Umbilical cord (tissue), 2 donors: ENCODE measurements around the gene DDC. TPM values are rescaled to one million over a fixed set of nuclear protein-coding genes. Genes with fewer than 3 reads are reported as not detected.

Experiments used
- DNase-seq: peaks from one replicate; pipeline ENCODE4 v3.0.0-alpha.2; 2015; ENCODE audit warnings: low spot score
- total RNA-seq: library from RNA; depleted of rRNA; stranded (reverse); fragments of >200 nt; gene quantifications from one replicate; pipeline ENCODE4 v1.2.3, GENCODE V29; 2014; ENCODE audit warnings: low replicate concordance; ENCODE audit not compliant: insufficient read depth

Gene DDC, protein sequence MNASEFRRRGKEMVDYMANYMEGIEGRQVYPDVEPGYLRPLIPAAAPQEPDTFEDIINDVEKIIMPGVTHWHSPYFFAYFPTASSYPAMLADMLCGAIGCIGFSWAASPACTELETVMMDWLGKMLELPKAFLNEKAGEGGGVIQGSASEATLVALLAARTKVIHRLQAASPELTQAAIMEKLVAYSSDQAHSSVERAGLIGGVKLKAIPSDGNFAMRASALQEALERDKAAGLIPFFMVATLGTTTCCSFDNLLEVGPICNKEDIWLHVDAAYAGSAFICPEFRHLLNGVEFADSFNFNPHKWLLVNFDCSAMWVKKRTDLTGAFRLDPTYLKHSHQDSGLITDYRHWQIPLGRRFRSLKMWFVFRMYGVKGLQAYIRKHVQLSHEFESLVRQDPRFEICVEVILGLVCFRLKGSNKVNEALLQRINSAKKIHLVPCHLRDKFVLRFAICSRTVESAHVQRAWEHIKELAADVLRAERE
- total RNA-seq, result 8.9 TPM

DNA sequence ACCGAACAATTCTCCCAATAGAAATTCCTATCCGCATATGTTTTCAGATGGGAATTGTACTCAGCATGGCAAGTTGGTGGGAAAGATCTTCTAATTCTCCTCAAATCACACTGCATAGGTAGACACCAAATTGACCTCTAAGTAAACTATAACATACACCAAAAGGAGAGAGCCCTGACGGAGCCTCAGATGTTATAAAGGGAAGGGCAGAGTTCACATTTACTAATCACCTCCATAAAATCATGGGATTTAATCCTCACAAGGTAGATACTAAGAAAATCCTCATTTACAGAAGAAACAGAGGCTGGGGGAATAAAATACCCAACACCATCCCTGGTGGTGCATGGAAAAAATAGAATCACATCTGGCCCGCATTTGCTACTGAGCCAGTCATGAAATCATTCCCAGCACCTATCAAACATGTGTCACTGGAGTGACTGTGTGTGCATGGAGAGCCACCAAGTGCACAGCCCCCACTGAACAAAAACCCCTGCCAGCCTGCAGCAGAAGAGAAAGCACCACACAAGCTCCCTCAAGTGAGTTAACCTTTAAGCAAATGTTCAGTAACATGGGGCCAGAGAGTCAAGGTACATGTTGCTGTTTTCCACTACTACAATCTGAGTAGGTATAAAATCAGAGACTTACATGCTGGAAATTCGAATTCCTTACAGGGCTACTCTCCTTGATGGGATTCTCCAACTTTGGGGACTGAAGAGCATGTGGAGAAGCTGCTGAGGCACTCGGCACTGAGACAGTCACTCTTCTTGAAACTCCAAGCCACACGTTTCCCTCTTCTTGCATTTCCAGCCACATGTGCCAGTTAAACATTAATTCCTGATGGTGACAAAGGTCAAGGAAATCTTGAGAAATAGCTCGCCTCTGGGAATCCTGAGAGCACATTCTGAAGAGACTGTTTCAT lies at the start of gene DDC:
DDC (minus strand) TSS at position 766 of the 919 bp plus-strand sequence. CDS start 21,320 bp downstream, outside the sequence.
- no peak for DNase-seq

DNA sequence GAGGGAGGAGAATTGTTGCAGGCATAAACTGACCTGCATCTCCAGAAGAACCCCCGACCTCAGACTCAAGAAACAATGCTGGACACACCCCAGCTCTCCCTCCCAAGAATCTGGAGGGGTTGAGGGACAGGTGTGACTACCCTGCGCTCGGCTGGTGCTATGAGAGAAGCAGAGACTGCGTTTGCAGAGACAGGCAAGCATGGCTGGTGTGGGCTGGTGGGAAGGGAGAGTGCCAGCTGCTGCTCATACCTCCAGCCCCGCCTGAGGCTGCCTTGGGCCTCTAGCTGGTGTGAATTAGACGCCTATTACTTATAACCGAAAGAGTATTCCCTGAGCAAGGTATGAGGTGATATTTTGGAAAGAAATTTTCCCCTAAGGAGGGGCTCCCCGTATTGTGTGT lies 48.3 kb upstream of the DDC start:
- no peak for DNase-seq

DNA sequence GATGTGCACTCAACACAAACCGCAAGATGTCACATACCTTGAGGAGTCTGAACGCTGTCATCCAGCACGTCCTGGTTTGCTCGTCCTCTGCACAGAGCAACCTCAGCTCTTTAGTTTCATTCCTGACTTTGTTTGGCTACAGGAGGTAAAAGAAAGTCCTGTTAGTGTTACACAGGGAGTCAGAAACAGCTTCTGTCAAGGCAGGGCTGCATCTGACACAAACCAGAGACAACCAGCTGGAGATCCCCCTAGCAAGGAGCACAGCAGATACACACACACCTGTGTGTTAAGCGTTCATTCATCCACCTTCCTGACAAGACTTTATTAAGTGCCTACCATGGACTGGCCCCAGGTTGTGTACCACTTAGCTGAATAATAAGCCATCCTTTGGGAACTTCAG lies 47.5 kb upstream of the DDC start:
- DNase-seq, result peak; percentile 32

DNA sequence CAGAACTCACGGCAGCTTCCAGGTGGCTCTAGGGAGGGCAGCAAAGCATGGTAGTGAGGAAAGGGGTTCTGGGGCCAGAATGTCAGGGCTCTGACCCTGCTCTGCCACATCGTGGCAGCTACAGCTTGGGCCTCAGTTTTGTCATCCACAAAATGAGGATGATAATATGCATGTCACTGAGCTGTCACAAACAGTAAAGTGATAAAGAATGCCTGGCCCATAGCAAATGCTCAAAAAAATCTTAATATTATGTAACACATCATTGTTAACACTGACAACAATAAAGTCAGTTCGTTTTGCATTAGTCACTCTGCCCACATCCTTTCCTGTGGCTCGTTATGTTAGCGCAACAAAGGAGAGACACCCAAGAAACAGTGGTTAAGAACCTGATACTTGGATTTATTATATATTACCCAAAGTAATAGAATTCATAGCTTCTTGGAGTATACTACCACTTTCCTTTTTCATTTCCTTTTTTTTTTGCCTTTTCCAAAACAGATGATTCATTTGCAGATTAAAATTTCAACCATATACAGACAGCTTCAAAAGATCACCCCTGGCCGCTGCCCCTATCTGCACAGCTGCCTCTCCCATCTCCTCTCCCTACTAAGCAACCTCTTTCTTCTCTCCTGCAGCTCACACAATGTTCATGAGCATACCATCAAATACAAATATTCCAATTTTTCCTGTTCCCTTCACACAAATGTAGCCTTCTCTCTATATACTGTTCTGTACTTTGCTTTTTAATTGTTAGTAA lies 45.5 kb upstream of the DDC start:
- DNase-seq, result no peak

DNA sequence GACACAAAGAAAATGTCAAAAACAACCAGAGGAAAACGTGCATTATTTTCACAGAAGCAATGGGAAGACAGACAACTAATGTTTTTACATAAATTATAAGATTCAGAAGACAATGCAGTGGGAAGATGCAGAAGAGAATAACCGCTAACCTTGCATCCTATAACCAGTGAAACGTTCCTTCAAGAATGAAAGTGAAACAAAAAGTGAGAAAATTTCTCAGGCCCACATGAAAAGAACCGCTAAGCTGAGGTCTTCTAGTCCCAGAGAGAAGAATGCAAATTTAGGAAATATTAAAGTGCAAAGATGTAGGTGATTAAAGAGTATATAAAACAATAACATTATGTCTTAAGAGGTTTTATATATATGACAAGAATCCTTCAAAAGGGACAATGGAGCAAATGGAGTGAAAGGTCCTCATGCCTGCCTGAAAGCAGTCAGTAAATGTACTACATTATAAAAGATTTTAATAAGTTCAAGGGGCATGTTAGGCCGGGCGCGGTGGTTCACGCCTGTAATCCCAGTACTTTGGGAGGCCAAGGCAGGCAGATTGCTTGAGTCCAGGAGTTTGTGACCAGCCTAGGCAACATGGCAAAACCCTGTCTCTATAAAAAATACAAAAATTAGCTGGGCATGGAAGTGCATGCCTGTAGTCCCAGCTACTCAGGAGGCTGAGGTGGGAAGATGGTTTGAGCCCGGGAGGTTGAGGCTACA lies 43.1 kb upstream of the DDC start:
- DNase-seq, result no peak

DNA sequence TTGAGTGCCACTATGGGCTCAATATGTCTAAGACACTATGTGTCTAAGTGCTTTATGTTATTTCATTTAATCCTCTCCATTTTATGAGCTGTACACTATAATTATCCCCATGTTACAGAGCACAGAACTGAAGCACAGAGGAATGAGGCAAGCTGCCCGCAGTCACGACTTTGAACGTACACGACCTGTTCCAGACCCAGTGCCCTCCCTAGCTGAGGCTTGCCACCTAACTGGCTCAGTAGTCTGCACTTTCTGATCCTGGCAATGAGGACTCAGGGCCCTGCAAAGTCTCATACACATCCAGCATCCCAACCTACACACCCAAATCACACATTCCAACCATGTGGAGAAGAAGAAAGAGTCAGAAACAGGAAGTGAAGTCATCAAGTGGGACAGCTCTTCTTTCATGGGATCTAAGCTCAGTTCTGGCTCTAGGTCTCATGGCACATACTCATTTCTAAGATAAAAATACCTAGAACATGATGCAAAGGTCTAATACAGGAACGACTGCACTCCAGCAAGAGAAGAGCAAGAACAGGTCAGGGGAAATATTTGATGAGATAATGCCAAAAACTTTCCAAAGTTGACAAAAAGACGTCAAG lies 42.4 kb upstream of the DDC start:
- DNase-seq, result no peak

DNA sequence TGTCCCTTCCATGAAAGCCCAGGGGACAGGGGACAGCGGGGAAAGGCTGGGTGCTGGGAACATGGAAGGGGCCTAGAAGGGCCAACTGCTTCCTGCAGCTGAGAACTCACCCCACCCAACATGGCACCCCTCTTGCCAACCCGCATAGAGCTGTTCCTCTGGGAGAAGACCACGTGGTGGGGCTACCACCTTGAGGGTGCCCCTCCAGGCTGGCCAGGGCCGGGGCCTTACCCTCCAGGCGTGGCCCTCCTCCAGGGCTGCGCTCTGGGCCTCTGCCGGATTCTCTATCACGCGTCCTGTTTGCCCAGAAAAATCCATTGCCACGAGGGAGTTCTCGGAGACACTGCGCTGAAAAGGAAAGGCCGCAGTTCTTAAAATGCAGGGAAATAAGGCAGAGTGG lies 39.9 kb upstream of the DDC start:
- DNase-seq, result no peak

DNA sequence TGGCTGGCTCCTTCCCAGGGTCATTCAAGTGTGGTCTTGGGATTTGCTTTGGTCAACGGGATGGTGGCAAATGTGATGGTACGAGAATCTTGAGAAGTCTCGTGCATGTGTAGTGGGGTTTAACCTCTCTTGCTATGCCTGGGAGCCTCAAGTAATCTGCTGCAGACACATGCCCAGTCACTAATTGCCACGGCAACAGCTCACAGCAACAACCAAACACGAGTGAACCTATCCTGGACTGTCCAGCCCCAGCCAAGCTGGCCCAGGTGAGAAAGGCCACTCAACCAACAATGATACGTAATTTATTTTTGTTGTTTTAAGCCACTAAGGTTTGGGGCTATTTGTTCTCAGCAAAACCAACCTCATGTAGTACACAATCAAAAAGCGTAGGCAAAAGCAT lies 38.1 kb upstream of the DDC start:
- no peak for DNase-seq

DNA sequence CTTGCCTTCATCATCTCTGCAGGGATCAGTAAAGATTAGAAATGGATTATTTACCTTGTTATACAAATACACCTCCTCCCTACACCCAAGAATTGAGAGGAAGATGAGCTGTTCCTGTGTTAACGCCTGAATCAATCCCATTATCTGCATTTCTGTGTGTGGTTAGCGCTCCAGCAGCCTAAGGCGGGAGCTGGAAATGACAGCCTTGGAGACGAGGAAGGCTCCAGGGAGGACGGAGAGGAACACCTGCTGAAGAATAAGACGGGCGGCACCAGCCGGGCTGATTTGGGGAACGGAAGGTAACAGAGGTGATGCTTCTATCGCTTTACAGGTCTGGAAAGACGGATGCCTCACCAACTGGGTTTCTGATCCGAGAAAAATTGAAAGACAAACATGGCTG lies 34.2 kb upstream of the DDC start:
- DNase-seq, result no peak

DNA sequence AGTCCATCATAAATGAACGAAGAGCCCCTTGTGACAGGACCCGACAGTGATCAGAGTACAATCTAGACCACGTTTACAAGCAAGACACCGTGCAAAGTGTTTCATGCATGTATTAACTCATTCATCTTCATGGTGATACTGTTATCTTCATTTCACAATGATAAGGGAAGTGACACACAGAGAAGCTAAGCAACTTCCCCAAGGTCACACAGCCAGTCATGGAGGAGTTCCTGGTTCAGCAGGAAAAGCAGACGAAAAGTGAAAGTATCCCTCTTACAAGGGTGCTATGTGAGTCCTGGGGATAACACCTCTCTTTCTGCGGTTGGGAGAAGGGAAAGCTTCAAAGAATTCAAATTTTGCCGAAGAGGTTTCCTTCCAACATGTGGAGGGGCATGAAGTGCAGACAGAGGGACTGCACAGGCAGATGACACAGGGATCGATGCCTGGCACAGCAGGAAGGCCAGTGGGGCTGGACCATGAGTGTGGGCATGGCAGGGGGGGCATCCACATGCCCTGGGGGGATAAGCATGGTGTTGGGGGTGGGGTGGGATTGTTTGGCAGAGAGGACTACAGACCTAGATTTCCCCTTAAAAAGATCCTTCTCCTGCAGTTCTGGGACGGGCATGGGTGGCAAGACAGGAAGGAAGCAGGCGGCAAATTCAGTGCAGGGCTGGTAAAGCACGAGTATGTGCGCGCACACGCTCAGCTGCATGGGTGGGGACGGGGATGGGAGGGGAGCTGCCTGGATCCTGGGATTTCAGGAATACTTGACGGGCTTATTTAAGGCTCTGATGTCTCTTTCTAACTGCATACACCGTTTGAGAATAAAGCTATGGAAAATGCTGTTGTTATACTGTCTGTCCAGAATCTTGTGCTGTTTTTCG lies 33.5 kb upstream of the DDC start:
- no peak for DNase-seq

DNA sequence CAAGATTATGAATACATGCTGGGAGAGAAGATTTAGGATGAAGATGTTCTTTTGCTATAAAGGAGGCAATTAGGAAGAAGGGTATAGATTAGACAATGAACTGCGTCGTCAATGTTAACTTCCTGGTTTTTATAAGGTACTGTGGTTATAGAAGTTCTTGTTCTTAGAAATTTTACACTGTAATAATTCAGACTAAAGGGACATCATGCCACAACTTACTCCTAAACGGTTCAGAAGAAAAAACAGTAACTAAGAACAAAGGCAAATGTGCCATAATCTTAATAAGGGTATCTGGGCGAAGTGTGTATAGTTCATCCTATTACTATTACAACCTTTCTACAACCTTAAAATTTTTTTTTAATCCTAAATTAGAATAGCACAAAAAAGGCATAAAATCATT lies 31.3 kb upstream of the DDC start:
- no peak for DNase-seq

DNA sequence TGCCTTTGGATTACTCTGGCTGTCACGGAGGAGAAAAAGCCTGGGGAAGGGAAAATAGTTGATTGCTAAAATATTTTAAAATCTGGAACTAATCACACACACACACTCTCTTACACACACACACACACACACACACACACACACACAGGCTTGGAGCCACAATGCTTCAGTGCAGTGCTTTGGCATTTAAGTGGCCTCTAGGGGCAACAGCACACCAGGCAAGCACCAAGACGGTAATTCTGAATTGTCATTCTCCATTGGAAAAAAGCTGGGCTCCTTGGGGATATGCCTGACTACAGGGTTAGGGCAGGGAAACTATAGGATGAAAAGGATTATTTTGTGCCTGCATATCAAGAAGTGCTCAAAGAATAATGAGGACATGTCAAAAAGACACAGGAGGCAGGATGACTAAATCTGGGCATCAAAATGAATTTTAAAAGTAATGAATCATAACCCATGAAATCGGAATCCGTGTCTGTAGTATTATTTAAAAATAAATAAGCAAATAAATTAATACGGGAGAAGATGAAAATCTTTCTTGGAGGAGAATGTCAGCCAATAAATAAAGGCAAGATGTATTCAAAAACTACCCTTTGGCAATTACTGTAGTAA lies 30.4 kb upstream of the DDC start:
- peak; percentile 12 for DNase-seq

DNA sequence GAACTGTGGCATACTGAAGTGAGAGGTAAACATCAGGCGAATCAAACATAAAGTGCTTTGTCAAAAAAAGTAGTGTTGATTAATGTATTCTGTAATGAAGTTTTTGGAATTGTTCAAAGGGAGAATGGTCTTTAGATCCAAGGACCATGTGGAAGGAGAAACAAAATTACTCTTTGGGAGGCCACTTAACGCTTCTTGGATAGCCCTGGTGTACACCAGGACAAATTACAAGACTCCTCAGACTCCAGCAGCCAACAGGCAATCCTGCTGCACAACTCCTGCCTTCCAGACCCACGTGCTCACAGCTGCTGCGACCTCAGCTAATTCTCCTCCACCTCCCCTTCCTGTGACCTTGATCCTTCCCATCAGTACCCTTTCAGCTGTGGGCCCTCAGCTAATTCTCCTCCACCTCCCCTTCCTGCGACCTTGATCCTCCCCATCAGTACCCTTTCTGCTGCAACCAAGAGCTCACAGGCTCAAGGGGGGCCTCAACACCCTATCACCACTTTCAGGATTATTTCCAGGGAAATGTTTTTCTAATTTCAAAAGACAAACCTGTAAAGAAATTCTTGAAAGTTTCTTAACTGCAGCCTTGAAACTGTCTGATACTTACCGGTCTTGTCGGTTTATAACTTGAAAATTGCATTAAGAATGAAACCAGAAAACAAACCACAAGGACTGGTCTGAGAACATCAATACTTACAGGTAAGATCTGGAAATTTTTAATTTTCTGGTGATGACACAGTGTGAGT lies 29.7 kb upstream of the DDC start:
- no peak for DNase-seq

DNA sequence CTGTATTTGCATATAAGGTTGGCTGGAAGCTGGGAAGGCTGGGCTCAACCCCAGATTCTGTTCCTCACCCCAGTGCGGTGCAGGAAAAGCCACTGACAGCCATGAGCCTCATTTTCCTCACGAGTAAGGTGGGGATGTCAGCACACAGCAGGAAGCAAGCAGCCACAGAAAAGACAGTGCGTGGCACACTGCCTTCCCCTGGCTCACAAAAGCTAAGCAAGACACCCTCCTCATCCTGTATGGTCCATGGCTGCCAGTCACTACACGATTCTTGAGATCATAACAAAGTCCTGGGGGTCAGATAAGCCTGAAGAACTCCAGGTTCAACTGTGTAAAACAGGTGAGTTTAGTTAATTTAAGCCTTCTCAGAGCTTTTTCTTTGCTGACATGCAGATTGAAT lies 28.9 kb upstream of the DDC start:
- DNase-seq, result no peak

DNA sequence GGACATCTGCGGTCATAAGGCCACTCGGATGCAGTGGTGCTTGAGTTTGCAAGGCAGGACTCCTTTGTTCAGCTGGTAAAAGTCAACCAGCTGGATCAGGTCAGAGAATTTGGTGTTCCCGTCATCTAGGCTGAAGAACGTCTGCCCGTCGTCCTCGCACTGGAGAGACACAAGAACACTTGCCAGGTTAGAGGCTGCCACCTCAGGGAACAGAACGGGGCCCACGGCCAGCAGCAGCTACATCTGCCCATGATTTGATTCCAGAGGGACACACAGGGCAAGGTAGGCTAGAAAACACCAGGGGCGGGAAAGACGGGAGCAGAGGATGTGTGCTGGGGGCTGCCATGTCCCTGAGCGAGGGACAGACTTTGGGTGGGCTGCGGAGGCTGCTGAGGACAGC lies 27.7 kb upstream of the DDC start:
- DNase-seq, result no peak

DNA sequence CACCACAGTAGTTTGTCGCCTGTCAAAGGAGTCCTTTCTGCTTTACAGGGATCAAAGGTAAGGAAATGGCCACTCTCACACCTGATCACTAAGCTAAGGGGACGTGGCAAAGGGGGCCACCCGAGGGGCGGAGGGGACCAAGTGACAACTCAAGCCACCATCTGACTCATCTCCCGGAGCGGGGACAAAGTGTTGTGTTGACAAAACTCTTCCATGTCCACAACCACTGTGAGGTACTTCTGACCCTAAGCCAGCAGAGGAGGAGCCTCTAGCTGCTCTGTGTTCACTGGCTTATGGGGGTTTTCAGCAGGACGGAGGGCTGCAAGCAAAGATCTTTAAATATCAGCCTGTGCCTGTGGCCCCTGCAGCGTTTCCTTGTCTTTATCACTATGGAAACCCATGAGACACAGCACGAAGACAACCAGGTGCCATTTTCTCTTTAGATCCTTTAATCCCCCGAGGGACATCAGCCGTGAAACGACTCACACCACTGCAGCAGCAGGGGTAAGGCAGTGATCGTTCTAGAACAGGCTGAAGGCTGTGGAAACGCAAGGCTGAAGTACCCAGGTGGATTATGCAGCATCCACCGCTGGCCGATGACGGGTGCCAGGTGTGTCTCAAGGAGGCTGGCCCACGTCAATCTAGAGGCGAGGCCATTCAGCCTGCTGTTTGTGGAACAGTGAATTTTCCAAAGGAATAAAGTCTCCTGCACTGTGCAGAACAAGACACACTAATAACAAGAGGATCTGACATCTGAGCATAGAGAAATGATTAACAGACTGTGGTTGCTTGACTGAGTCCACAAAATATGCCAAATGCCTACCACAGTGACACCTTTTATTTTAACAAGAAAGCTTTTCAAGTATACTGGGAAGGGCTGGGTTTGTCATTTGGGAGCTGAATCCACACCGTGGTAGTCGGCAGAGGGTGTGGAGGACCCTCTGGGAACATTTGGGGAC lies 26.6 kb upstream of the DDC start:
- DNase-seq, result no peak

DNA sequence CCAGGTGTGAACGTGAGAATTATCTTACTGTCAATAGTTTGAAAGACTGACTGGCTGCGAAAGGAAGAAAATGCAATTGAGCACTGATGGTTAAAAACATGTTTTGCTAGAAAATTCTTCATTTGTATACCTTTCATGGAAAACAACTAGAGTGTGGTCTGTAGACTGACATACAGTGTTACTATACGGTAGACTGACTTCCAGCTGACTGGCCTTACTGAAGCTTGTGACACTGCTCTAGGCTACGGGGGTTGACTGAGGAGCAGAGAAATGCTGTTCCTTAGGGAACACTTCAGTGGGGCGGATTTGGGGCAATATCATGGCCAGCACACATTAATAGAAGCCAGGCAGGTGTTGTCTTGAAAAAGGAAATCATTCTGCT lies 25.9 kb upstream of the DDC start:
- DNase-seq, result no peak
